NCI-H1105 treated with DMSO at 0.1 percent for 48 hours (cell line): Measurements from ENCODE around the gene ATP6V0A1.
"Not testable (repeated sequence)": the region's sequence is repeated elsewhere in the genome, so short reads cannot be mapped to it uniquely, and the experiment has no call there.

ENCODE experiments used
- DNase-seq: peaks from one replicate; lab custom pipeline; 2025; lab: John Stamatoyannopoulos, UW

ATP6V0A1 gene

GRCh38 chr17:42541041-42541833, 82.6 kb downstream of the ATP6V0A1 start:
- no peak for DNase-seq

GRCh38 chr17:42543190-42544079, 84.8 kb downstream of the ATP6V0A1 start:
- no peak for DNase-seq

- no peak for DNase-seq
Measured at GRCh38 chr17:42544874-42545283, 86.2 kb downstream of the ATP6V0A1 start.

- DNase-seq = not testable (repeated sequence)
Measured at GRCh38 chr17:42545755-42546505, 87.3 kb downstream of the ATP6V0A1 start.

- no peak for DNase-seq
Measured at GRCh38 chr17:42547001-42547461, 88.4 kb downstream of the ATP6V0A1 start.

GRCh38 chr17:42547698-42548069, 89.0 kb downstream of the ATP6V0A1 start:
- no peak for DNase-seq

GRCh38 chr17:42548070-42548837, 89.6 kb downstream of the ATP6V0A1 start:
- DNase-seq = peak; percentile 72

GRCh38 chr17:42548993-42549755, 90.5 kb downstream of the ATP6V0A1 start:
- DNase-seq = no peak

GRCh38 chr17:42552736-42553135, 94.1 kb downstream of the ATP6V0A1 start, which contains the start of gene HSD17B1:
TSS of gene HSD17B1 (plus strand) at chr17:42552923. CDS start at chr17:42552934, 11 bp downstream.
- not testable (repeated sequence) for DNase-seq

GRCh38 chr17:42553161-42553818, 94.6 kb downstream of the ATP6V0A1 start:
- no peak for DNase-seq

- no peak for DNase-seq
Measured at GRCh38 chr17:42553866-42554249, 95.2 kb downstream of the ATP6V0A1 start.

- peak; percentile 71 for DNase-seq
Measured at GRCh38 chr17:42554250-42555121, 95.8 kb downstream of the ATP6V0A1 start.

- DNase-seq = no peak
Measured at GRCh38 chr17:42555122-42555622, 96.5 kb downstream of the ATP6V0A1 start.

- DNase-seq = not testable (repeated sequence)
Measured at GRCh38 chr17:42555961-42556617, 97.4 kb downstream of the ATP6V0A1 start.

GRCh38 chr17:42559075-42559474, 100.4 kb downstream of the ATP6V0A1 start:
- DNase-seq = peak; percentile 6

GRCh38 chr17:42560246-42560645, 101.6 kb downstream of the ATP6V0A1 start:
- no peak for DNase-seq

- DNase-seq = peak; percentile 89
Measured at GRCh38 chr17:42561897-42562387, 103.3 kb downstream of the ATP6V0A1 start, which contains the start of gene COASY. TSS of gene COASY (plus strand) at chr17:42562148. CDS start at chr17:42562623, 475 bp downstream.
